HCEC 1CT (cell line): ENCODE data around the gene ABCB11.
"Not testable (repeated sequence)": the region's sequence is repeated elsewhere in the genome, so short reads cannot be mapped to it uniquely, and the experiment has no call there.

Experiments used
- DNase-seq: peaks from one replicate; pipeline ENCODE4 v3.0.0-alpha.2; 2017

The ABCB11 gene

DNA sequence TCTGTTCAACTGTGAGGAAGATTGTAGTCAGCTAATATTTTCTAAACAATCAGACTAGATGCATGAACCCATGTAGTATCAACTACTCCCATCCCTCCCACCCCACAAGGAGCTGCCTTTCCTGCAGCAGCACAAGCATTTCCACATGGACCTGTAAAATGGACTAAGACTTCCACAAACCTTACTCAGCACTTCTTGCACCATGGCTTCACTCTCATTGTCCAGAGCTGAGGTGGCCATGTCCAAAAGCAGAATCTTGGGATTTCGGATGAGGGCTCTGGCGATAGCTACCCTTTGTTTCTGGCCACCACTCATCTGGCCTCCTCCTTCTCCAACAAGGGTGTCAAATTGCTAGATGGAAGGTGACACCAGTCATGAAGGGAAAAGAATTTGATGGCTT lies 61.3 kb downstream of the ABCB11 start:
- no peak for DNase-seq

DNA sequence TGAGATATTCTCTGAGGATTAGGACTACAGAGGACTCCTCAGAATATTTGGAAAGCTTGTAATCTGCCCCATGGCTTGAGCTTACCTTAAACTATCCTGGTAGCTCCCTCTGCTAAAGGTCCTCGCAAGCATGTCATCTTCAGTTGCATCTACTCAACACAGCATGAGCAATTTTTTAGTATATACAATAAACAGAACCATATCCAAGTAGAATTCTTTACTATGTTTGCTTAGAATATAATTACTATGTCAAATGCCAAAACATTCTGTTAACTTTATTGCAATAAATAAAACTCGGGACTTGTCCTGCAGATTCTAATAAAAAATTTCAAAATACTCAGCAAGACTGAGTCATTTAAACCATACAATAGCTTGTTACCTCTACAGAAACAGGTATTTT lies 62.8 kb downstream of the ABCB11 start:
- no peak for DNase-seq

DNA sequence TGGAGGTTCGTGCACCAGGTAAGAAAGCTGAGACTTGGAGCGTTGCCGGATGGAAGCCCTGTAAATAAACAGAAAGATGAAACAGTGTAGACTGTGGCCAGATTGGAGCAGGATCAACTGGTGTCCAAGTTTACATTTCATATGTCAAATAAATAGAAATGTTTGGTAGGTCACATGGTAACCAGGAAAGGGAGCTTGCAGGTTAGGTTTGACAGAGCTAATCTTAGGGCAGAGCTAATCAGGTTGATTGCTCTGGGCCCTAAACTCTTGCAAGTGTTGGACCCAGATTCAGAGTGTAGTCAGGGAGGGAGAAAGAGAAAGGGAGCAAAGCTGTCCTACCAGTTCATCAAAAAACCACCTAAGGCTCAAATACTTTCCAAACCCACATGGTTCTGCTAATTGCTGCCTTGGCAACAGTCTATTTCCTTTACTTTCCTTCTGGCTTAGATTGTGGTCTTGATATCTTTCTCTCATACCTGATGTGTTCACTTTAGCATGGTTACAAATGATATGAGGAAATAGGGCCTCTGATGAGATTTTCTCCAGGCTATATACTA lies 66.8 kb downstream of the ABCB11 start:
- no peak for DNase-seq

DNA sequence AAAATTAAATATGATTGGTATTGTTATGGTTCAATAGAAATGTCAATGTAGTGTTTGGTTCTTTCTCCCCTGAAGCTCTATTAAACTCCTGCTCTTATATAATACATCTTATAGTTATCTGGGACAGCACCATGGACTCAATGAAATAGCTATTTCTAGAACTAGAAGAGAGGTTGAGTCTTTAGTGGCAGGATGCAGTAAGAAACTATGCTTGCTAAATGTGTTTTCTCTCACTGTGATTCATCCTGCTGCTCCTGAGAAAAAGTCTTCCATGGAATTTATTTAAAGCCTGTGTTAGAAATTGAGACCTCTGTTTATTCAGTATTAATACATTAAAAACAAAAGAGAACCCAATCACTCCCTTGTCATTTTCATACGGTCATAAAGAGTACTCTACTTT lies 68.5 kb downstream of the ABCB11 start:
- DNase-seq = no peak

DNA sequence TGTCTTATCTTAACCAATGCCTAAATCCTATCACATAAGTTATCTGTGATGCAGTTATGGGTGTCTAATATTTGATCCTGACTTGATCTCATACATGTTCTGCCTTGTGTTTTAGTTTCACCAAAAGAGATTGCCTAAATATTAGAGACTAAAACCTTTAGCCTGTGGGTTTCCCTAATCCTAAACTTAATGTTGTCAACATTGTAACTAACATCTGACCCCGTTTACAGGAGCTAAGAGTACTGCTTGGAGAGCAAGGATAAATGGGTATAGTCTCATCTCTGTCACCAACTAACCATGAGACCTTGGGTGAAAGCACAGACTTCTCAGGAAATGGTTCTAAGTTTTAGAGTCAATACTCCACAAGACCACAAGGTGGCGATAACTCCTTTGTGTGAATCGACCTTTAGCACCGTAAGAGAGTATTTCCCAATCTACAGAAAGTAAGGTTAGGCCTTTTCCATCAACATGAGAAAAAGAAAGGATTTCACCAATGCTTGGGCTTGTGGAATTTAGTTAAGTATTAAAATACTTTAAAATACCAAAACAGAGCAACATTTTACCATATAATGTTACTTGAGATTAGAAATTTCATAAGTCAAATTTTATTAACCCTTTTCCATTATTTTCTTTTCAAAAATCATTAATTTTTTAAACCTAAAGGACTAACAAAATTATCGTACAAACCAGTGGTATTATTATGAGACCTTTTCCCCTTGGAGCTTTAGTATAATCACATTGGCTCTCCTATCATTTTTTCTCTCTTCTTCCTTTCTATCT lies 69.5 kb downstream of the ABCB11 start:
- peak; percentile 77 for DNase-seq

GRCh38 chr2:168956392-168956791 lies 74.7 kb downstream of the ABCB11 start:
- DNase-seq = peak; percentile 4

DNA sequence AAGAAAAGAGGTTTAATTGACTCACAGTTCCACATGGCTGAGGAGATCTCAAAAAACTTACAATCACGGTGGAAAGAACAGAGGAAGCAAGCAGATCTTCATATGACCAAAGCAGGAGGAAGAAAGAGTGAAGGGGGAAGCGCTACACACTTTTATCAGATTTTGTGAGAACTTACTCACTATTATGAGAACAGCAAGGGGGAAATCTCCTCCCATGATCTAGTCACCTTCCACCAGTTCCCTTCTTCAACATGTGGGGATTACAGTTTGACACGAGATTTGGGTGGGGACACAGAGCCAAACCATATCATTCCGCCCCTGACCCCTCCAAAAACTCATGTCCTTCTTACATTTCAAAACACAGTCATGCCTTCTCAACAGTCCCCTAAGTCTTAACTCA lies 75.8 kb downstream of the ABCB11 start:
- DNase-seq = no peak

DNA sequence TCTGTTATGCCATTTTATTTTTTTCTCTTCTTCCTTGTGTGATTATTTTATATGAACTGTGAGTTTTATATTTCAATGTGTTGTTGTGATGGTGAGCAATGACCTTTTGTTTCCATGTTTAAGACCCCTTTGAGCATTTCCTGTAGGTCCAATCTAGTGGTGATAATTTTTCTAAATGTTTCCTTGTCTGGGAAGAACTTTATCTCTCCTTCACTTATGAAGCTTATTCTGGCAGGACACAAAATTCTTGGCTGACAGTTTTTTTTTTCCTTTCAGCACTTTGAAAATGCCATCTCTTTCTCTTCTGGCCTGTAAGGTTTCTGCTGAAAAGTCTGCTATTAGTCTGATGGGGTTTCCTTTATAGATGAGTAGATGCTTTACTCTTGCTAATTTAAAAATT lies 76.9 kb downstream of the ABCB11 start:
- DNase-seq = no peak

DNA sequence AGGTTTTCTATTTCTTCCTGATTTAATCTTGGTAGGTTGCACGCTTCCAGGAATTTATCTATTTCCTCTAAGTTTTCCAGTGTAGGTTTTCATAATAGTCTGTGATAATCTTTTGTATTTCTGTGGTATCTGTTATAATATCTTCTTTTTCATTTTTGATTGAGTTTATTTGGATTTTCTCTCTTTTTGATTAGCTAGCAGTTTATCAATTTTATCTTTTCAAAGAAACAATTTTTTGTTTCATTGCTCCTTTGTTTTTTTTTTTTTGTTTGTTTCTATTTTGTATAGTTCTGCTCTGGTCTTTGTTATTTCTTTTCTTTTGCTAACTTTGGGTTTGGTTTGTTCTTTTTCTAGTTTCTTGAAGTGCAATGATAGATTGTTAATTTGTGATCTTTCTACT lies 78.7 kb downstream of the ABCB11 start:
- no peak for DNase-seq

DNA sequence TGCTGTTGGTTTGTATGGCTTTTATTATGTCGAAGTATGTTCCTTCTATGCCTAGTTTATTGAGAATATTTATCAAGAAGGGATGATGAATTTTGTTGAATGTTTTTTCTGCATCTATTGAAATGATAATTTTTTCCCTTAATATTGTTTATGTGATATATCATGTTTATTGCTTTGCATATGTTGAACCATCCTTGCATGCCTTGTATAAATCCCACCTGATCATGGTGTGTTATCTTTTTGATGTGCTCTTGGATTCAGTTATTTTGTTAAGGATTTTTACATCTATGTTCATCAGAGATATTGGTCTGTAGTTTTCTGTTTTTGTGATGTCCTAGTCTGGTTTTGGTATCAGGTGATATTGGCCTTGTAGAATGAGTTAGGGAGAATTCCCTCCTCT lies 79.3 kb downstream of the ABCB11 start:
- no peak for DNase-seq

- DNase-seq = no peak
Measured at GRCh38 chr2:168949324-168949723, 81.8 kb downstream of the ABCB11 start.

DNA sequence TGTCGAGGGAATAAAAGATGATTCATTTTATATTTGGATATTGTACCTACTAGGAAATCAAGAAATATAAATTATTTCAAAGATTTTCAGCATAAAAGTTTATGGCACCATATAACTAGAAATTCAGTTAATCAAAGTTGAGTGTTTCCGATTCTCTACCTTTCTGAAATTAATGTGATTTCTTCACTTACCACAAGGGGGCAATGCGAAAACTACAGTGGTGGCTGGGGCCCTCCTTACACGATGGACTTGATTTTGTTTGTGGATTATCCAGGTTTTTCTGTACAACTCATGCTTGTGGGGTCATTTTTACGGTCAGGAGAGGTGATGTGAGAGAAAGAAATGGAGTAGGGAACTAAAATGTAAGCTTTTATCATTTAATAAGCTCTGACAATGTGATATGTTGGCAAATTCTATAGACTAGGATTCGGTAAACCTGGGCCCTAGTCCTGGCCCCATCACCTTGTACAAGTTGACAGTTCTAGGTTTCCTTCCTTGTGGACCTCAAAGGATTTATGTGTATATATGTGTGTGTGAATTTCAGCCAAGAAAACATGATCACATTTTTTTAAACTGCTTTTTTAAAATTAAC lies 82.4 kb downstream of the ABCB11 start:
- DNase-seq = peak; percentile 6

GRCh38 chr2:168945508-168945907 lies 85.6 kb downstream of the ABCB11 start:
- DNase-seq = no peak

DNA sequence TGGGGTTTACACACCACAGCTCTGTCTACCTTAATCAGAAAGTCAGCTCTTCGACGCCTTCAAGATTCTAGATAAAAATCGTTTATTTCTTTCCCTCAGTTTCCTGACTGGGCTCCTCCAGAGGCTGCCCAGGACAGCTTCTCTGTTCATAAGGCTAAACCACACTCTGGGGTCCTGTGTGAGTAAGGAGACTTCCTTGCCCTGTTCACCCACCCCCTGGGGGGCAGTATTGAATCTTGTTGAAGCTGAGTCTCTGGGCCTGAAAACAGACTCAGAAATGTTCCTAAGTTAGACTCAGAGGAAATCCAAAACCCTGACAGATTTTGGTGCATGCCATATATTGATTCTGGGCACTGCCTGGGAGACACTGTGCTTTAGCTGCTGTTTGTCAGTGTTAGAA lies 87.1 kb downstream of the ABCB11 start:
- DNase-seq = no peak

GRCh38 chr2:168941297-168941696 lies 89.8 kb downstream of the ABCB11 start:
- DNase-seq = no peak

DNA sequence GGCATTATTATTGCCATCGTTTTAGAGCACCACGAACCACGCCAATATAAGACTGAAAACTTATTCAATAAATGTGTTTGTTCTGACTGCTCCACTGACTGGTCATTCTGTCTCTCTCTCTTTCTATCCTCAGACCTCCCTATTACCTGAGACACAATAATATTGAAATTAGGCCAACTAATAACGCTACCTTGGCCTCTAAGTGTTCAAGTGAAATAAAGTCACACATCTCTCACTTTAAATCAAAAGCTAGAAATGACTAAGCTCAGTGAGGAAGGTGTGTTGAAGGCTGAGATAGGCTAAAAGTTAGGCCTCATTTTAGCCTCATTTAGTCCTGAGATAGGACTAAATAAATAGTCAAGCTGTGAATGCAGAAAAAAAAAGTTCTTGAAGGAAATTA lies 91.2 kb downstream of the ABCB11 start:
- no peak for DNase-seq

GRCh38 chr2:168939061-168939460 lies 92.1 kb downstream of the ABCB11 start:
- DNase-seq = no peak

DNA sequence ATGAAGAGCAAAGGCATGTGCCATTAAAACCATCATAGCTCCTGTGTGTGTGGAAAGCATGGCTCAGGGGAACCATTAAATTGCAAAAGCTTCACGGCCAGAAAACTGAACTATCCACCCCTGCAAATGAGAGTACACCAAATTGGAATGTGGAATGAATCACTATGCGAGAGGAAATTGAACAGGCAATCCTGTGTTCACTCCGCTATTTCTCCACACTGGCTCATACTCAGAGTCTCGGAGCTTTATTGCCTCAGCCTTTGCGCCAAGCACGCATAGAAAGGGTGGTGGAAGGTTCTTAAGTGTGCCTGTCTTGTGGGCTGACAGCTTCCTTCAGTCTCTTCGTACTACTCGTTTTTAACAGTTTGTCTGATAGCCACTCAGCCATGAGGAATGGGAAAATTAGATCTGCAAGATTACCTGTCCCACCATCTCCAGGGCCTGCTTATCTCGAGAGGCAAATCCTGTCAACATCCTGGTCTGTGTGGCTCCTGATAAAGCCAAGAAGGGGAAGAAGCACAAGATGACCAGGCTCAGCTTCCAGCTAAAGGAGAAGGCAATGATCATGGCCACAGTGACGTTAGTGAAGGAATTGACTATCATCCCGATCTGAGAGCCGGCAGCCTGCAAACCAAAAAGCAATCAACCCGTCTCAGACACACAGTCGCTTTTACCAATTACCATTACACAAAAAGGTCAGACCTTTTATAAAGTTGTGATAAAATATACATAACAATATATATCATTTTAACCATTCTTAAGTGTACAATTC lies 95.1 kb downstream of the ABCB11 start:
- peak; percentile 7 for DNase-seq

DNA sequence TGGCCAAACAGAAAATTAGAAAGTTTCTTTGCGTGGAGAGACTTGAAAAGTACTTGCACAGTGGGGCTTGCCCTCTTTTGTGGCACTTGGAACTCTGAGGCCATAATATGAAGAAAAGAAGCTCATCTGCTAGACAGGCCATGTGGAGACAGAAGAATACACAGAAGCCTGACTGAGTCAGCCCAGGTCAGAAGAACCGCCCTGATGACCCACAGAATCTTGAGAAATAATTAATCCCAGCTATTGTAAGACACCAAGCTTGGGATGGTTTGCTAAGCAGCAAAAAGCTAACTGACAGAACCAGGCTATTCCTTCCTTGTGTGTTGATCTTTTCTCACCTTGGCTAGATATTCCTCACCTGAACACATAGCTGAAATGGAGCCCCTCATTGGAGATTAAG lies 96.3 kb downstream of the ABCB11 start:
- DNase-seq = peak; percentile 3

DNA sequence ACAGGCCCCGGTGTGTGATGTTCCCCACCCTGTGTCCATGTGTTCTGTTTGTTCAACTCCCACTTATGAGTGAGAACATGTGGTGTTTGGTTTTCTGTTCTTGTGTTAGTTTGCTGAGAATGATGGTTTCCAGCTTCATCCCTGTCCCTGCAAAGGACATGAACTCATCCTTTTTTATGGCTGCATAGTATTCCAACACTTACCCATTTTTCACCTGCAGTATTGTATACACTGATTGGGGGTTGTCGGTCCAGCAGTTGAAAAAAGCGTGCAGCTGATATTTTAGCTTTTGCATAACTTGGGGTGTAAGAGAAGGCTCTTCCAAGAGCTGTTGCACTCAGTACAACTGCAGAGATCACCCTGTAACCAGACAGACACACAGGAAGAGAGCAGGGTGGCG lies 99.0 kb downstream of the ABCB11 start:
- DNase-seq = not testable (repeated sequence)

- no peak for DNase-seq
Measured at GRCh38 chr2:168930242-168930641, 100.9 kb downstream of the ABCB11 start.

- DNase-seq = no peak
Measured at GRCh38 chr2:168929031-168929430, 102.1 kb downstream of the ABCB11 start.

- no peak for DNase-seq
Measured at GRCh38 chr2:168928113-168928831, 102.9 kb downstream of the ABCB11 start.
